WERI-Rb-1 (cell line): Measurements from ENCODE around the gene RUNDC3A.
"Not testable (repeated sequence)": the region's sequence is repeated elsewhere in the genome, so short reads cannot be mapped to it uniquely, and the experiment has no call there.

Experiments used
- DNase-seq: peaks from one replicate; pipeline ENCODE4 v3.0.0-alpha.2; 2020
- H3K27ac ChIP-seq: fragments of 250-450 bp; sonication (Bioruptor Pico); 2 replicates; pipeline ENCODE4 v1.5.1; 2020; ENCODE audit warnings: mild to moderate bottlenecking, moderate library complexity
- H3K27me3 ChIP-seq: fragments of 250-450 bp; sonication (Bioruptor Pico); 2 replicates; pipeline ENCODE4 v1.5.1; 2021; ENCODE audit warnings: mild to moderate bottlenecking, low read depth, moderate library complexity; ENCODE audit not compliant: insufficient read depth, severe bottlenecking
- H3K36me3 ChIP-seq: fragments of 250-450 bp; sonication (Bioruptor Pico); 2 replicates; pipeline ENCODE4 v1.5.1; 2020; ENCODE audit warnings: mild to moderate bottlenecking, moderate library complexity
- H3K4me3 ChIP-seq: 2 replicates; pipeline ENCODE4 v1.5.1; 2011; ENCODE audit warnings: low read depth, mild to moderate bottlenecking, control low read depth, low read length
- H3K9me3 ChIP-seq: fragments of 250-450 bp; sonication (Bioruptor Pico); 2 replicates; pipeline ENCODE4 v1.5.1; 2021; ENCODE audit warnings: mild to moderate bottlenecking, moderate library complexity; ENCODE audit not compliant: severe bottlenecking
- TF ChIP-seq, protein P1 (sequence below): IDR thresholded peaks from 2 replicates; pipeline ENCODE4 v1.5.1; 2011; ENCODE audit warnings: low read depth, mild to moderate bottlenecking, control low read depth, inconsistent platforms, low read length

Gene RUNDC3A

DNA sequence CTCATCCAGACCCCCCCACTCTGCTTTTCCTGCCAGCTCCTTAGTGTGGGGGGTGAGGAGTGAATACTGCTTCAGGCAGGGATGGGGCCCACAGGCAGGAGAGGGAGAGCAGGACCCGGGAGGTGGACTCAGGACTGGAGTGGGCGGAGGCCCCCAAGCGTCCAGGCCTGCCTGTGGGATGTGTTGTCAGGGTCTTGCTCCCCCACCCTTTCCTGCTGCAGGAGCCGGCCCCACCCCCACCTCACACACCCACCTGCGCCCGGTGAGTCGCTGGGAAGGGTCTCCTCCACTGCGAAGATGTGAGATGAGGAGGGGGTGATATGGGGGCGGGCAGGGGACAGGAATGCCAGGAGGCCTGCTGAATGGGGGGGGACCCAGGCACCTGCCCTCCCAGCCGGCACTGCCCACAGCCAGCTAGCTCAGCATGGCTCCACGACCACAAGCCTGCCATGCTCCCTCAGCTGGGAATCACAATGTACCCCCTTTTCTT is 54.1 kb downstream of the RUNDC3A start:
- peaks cover 16% of the 10 kb centered on the region for H3K36me3 ChIP-seq
- TF ChIP-seq, protein P1, sequence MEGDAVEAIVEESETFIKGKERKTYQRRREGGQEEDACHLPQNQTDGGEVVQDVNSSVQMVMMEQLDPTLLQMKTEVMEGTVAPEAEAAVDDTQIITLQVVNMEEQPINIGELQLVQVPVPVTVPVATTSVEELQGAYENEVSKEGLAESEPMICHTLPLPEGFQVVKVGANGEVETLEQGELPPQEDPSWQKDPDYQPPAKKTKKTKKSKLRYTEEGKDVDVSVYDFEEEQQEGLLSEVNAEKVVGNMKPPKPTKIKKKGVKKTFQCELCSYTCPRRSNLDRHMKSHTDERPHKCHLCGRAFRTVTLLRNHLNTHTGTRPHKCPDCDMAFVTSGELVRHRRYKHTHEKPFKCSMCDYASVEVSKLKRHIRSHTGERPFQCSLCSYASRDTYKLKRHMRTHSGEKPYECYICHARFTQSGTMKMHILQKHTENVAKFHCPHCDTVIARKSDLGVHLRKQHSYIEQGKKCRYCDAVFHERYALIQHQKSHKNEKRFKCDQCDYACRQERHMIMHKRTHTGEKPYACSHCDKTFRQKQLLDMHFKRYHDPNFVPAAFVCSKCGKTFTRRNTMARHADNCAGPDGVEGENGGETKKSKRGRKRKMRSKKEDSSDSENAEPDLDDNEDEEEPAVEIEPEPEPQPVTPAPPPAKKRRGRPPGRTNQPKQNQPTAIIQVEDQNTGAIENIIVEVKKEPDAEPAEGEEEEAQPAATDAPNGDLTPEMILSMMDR, result no peak

DNA sequence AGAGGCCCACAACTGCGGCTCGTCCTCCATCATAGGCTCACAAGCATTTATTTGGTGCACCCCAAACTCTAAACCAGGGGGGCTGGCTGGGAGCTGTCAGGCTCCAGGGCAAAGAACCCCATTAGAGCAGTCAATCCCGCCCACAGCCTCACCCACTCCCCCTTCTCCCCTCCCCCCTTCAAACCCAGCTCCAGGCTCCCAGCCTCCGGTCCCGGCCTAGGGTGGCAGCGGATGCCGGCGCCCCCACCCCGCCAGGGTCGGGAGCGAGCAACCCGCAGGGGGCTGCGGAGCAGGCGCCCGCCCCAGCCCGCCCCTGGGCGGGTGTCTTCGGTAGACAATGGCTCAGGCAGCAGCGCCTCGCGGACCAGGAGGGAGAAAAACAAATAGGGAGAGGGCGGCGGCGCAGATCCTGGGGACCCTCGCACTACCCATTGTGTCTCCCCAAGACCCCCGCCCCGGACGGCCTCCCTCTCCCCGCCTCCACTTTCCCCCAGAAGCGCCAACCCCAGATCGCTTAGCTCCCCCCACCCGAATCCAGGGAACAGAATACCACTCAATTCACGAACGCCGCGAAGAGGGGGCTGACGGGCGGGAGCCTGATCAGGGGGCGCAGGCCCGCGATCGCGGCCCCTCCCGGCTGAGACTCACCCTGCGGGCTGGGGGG is 54.7 kb downstream of the RUNDC3A start:
- Histone ChIP-seq H3K36me3 (peaks cover 12% of the 10 kb centered on the region), H3K9me3 (no peaks in the 10 kb centered on the region), H3K27ac (peak overlapping the region; percentile 82), H3K4me3 (peak overlapping the region; percentile 92), H3K27me3 (no peaks in the 10 kb centered on the region)
- TF ChIP-seq, protein P1, result no peak
- DNase-seq, result peak; percentile 60

More for the DNA sequence above, 54.1 kb downstream of the RUNDC3A start:
- H3K27me3 ChIP-seq, result no peaks in the 10 kb centered on the region
- H3K9me3 ChIP-seq, result no peaks in the 10 kb centered on the region
- peak overlapping the region; percentile 92 for H3K4me3 ChIP-seq
- H3K27ac ChIP-seq, result peak overlapping the region; percentile 82
- DNase-seq, result peak; percentile 30

DNA sequence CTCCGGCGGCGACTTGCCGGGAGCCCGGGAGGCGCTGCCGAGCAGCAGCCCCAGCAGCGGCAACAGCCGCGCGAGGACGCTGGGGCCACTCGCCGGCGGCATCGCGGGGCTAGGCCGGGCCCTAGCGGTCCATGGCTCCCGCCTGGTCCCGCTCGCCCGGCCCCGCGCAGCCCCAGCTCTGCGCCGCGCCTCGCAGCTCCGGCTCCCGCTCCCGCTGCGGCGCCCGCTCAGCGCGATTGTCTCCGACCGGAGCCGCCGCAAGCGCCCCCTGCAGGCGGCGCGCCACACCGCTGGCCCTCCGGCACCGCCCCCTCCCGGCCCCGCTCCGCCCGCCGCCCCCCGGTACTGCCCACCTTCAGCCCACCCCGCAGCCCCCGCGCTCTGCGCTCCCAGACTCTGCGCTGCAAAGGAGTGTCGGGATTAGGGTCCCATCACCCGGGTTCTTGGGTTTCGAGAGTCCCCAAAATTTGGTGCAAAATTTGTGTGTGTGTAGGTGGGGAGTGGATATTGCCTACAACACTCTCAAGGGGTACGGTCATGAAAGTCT is 55.3 kb downstream of the RUNDC3A start, which contains the start of gene FAM171A2:
TSS of gene FAM171A2 (minus strand) at position 241 of the 547 bp plus-strand sequence. CDS start at position 102, 139 bp downstream.
- H3K9me3 ChIP-seq, result no peaks in the 10 kb centered on the region
- peak within 1 kb of the TSS; percentile 92 for H3K4me3 ChIP-seq
- no peaks in the 10 kb centered on the region for H3K27me3 ChIP-seq
- H3K36me3 ChIP-seq, result peaks cover 7% of the 10 kb centered on the region
- TF ChIP-seq, protein P1, result peak; percentile 80
- H3K27ac ChIP-seq, result peak within 1 kb of the TSS; percentile 82
- peak; percentile 76 for DNase-seq

DNA sequence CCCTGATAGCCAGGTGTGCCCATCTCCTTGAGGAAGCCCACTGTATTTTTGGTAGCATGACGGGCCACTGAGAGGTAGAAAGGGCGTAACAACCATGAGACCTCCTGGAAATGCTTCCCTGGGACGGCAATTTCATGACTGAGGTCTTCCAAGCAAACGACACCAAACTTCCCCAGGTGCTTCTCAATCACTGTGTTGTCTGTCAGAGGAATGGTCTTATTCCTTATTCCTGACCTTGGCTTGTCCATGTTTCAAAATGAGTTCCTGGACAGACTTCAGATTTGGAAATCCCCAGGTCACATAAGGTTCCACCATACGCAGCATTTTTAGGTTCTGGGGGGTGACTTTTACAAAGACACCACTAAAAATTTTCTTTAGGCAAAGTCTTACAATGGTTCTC is 56.6 kb downstream of the RUNDC3A start:
- H3K36me3 ChIP-seq, result not testable (repeated sequence)

DNA sequence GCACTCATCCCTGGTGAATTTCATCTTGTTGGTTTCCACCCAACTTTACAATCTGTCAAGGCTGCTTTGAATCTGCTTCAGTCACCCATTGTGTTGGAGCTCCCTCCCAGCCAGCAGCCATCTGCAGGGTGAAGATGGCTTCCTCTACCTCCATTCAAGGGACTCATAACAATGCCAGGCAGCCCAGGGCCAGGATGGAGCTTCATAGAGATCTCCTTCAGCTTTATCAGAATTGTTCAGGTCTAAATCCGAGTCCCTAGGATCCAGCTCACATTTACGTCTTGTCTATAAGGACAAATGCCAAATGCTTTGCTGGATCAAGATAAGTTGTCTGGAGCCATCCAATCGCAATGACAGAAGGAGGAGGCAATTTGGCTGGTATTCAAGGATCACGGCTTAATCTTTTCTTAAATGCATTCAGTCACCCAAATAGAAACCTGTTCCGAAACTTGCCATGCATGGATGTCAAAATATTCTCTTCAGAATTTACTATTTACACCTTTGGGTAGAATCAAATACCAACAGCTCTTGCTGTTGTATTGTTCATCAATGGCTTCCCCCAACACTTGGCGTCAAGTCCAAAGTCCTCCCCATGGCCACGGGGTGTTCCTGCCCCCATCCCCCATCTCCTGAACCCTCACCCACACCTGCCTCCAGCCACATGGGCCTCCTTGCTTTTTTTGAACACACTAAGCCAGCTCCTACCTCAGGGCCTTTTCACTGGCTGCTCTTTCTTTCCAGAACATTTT is 59.0 kb downstream of the RUNDC3A start:
- Histone ChIP-seq H3K27ac (no peak overlapping the region), H3K4me3 (no peak overlapping the region), H3K27me3 (no peaks in the 10 kb centered on the region), H3K9me3 (no peaks in the 10 kb centered on the region), H3K36me3 (no peaks in the 10 kb centered on the region)
- TF ChIP-seq, protein P1, result no peak
- DNase-seq, result no peak

More for the DNA sequence above, 56.6 kb downstream of the RUNDC3A start:
- H3K4me3 ChIP-seq, DNase-seq, H3K9me3 ChIP-seq, H3K27me3 ChIP-seq, H3K27ac ChIP-seq: not testable (repeated sequence)
